ENCODE data around the gene LRRC10.
A peak's percentile ranks its signal among the peaks of the same experiment; 100 is the strongest.
"Not testable (repeated sequence)": the region's sequence is repeated elsewhere in the genome, so short reads cannot be mapped to it uniquely, and the experiment has no call there.

The LRRC10 gene

DNA sequence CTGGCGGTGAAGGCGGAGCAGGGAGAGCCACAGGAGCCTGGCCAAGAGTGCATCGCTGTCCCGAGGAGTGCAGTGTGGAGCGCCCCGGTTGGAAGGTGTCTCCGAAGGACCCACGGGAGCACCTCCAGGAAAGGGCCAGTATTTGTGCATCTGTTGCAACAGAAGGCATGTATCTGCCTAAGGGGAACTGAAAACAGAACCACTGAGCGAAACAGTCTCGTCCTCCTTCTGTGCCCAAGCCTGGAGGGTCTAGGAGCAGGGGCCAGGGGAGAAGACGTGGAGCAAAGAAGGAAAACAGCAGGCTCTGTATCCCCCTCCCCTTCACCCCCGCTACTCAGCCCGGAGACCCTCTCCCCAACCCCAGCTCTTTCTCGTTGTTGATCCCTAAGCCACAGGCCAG is 5.3 kb upstream of the LRRC10 start:
- no peak for DNase-seq

DNA sequence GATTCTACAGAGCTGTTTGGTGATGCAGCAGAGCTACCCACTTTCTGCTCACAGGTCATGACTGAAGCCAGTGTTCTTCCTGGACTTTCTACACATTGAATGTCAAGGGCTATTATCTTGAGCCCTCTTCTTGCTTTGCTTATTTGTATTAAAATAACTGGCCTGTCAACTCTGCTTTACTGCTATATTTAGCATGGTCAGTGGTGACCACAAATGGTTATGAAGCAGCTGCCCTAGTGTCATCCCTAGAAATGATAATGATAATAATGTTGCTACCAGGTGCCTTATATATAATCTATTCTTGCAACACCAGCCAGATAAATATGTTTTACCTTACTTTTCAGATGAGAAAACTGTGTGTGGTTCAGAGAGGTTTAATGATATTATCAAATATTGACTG is 2.6 kb upstream of the LRRC10 start:
- DNase-seq = no peak

- no peak for DNase-seq
Observed at GRCh38 chr12:69610126-69610525, 581 bp downstream of the LRRC10 start.

DNA sequence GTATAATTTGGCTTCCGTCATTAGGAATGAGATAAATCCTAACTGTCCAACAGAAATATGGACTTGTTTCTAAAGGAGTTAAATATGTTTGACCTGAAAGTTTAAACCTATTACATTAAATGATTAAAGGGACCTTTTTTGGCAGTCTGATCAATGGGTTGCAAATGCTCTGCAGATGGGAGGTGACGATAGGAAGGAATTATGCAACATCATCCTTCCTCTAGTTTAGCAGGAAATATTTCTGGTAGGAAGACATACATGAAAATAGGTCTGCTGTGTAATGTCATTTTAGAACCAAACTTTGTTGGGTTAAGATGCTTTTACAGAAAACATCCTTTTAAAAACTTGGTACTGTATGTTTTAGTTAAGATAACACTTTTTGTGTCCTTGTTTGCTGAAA is 2.6 kb downstream of the LRRC10 start:
- no peak for DNase-seq

GRCh38 chr12:69604275-69604674 is 6.4 kb downstream of the LRRC10 start:
- DNase-seq = not testable (repeated sequence)

DNA sequence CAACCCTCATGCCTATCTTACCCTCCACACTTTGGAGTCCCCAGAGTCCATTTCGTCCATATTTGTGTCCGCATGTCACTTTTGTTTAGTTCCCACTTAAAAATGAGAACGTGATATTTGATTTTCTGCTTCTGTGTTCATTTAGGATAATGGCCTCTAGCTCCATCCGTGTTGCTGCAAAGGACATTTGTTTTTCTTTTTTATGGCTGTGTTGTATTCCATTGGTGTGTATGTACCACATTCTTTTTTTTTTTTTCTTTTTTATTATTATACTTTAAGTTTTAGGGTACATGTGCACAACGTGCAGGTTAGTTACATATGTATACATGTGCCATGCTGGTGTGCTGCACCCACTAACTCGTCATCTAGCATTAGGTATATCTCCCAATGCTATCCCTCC is 7.2 kb downstream of the LRRC10 start:
- not testable (repeated sequence) for DNase-seq

- no peak for DNase-seq
Observed at GRCh38 chr12:69602954-69603353, 7.8 kb downstream of the LRRC10 start.

GRCh38 chr12:69601962-69602685 is 8.6 kb downstream of the LRRC10 start:
- DNase-seq = no peak

- no peak for DNase-seq
Observed at GRCh38 chr12:69600804-69601203, 9.9 kb downstream of the LRRC10 start.

GRCh38 chr12:69598174-69598753 is 12.4 kb downstream of the LRRC10 start:
- no peak for DNase-seq

- DNase-seq = no peak
Observed at GRCh38 chr12:69595689-69596088, 15.0 kb downstream of the LRRC10 start.

GRCh38 chr12:69589082-69589481 is 21.6 kb downstream of the LRRC10 start:
- DNase-seq = no peak

GRCh38 chr12:69588527-69588926 is 22.2 kb downstream of the LRRC10 start:
- DNase-seq = no peak

DNA sequence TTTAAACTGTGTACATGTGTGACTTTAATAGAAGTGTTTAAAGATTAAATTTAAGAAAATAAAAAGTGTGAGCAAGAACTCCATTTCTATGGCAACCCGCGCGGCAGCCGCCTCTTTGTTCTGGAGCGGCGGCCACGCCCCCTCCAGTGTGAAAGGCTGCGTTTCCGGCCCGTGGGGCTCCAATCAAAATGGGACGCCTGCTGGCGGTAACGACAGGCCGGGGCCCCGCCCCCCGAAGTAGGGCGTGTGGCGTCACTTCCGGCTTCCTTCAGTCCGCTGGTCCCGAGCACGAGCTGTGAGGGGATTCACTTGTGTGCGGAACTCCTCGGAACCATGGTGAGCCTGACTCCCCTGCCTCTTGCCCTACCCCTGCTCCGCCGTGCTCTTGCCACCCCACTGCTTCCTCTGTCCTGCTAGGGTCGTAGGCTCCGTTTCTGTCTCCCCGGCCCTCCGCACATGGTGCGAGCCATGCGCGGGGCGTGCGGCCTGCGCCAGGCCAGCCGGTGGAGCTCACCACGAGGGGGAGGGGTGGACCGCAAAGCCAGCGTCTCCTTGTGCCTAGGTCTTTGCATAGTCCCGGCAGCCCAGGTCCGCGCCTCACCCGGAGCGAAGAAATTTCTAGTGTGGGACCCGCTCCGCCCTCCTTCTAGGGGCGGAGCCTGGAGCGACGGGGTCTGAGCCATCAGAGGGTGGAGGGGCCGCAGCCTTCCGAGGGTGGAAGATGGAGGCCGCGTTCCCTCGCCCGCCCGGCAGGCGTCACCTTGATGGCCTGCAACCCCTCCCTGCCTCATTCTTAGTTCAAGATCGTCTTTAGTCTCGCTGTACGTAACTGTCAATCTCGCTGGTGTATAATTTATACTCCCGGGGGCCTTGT is 25.3 kb downstream of the LRRC10 start, which contains the start of gene CCT2:
TSS of gene CCT2 (plus strand) at position 271 of the 874 bp plus-strand sequence. CDS start at position 334, 63 bp downstream.
- DNase-seq = peak; percentile 98

DNA sequence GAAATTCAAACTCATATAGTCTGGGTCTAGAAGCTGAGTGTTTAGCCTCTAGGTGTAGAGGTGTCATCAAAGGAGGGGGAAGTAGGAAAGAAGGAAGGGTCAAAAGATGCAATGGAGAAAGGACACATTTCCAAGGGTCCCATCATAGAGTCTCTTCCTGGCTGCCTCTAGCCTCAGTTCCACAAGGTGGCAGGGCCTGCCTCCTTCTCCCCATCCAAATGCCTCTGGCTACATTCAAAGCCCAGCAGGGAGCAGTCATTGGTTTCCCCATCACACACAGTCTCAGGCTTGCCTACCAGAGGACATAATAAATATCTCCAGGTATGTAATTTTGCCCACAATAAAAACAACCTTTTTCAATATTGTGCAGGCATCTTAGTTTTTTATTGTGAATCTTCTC is 27.5 kb downstream of the LRRC10 start:
- no peak for DNase-seq

GRCh38 chr12:69580074-69580473 is 30.6 kb downstream of the LRRC10 start:
- DNase-seq = no peak

GRCh38 chr12:69579029-69579428 is 31.7 kb downstream of the LRRC10 start:
- no peak for DNase-seq

- DNase-seq = no peak
Observed at GRCh38 chr12:69578283-69578682, 32.4 kb downstream of the LRRC10 start.

DNA sequence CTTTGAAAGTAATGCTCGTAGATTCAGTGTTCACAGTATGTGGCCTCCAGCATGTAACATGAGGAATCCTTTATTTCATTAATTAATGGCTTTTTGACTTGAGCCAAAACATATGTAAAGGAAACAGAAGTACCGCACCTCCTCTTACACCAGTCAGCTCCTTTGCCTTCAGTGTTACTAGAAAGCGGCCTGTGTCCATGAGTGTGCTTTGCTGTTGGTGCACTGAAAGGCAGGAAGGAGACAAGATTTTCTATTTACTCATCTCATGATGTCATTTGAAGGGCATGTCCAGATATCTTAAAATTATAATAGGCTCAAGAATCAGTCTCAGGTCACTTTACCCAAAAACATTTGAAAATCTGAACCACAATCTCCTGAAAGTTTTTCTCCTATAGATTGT is 35.4 kb downstream of the LRRC10 start:
- DNase-seq = no peak

DNA sequence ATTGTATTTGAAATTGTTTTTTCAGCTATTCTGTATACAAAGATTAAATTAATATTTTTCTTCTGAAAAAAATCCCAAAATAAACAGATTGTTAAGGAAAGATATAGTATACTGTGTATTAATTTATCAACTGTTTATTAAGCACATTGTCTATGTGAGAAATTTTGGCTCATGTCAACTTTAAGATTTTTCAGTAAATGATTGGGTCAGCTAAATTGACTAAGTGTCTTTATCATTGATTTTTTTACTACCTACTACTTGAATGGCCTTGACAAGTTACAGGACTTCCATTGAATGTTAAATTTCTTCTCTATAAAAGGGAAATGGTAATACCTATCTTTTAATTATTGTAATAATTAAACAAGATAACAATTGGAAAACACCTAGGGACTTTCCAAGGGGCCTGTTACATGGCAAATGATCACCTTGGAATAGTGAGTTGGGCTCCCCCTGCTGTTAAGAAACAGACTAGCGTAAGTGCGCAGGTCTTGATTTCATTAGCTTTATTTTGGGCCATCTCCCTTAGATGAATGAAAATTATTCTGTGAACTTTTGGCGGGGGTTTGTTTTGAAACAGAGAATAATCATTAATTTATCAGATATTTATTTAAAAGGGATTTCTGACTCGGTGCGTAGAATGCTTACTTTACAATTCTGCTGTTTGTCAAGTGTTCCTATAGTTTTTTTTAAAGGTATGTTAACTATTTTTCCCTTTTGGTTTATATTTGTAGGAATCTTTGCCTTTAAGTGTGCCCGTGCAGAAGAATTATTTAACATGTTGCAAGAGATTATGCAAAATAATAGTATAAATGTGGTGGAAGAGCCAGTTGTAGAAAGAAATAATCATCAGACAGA is 39.9 kb downstream of the LRRC10 start:
- peak; percentile 65 to 73 for DNase-seq

- DNase-seq = no peak
Observed at GRCh38 chr12:69570000-69570516, 40.6 kb downstream of the LRRC10 start.

- DNase-seq = no peak
Observed at GRCh38 chr12:69569236-69569635, 41.5 kb downstream of the LRRC10 start.

- no peak for DNase-seq
Observed at GRCh38 chr12:69566603-69567002, 44.1 kb downstream of the LRRC10 start.
